HG03025 (cell line): ENCODE data around the gene RPS10.
"Not testable (repeated sequence)": the region's sequence is repeated elsewhere in the genome, so short reads cannot be mapped to it uniquely, and the experiment has no call there.

ENCODE experiments used
- ATAC-seq: cut with Tn5 transposase; IDR thresholded peaks from one replicate; pipeline ENCODE4 v1.9.1; 2021; ENCODE audit warnings: mild to moderate bottlenecking, moderate library complexity; ENCODE audit not compliant: unreplicated experiment, low FRiP score

Gene RPS10

DNA sequence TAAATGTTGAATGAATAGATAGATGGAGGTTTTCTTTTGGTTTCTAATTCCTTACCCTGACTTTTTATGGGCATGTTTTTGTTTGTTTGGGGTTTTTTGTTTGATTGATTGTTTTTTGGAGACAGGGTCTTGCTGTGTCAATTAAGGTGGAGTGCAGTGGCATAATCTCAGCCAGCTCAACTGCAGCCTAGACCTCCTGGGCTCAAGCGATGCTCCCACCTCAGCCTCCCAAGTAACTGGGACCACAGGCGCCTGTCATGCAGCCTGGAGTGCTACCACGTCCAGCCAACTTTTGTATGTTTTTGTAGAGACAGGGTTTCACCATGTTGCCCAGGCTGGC is 31.9 kb downstream of the RPS10 start:
- no peak for ATAC-seq

DNA sequence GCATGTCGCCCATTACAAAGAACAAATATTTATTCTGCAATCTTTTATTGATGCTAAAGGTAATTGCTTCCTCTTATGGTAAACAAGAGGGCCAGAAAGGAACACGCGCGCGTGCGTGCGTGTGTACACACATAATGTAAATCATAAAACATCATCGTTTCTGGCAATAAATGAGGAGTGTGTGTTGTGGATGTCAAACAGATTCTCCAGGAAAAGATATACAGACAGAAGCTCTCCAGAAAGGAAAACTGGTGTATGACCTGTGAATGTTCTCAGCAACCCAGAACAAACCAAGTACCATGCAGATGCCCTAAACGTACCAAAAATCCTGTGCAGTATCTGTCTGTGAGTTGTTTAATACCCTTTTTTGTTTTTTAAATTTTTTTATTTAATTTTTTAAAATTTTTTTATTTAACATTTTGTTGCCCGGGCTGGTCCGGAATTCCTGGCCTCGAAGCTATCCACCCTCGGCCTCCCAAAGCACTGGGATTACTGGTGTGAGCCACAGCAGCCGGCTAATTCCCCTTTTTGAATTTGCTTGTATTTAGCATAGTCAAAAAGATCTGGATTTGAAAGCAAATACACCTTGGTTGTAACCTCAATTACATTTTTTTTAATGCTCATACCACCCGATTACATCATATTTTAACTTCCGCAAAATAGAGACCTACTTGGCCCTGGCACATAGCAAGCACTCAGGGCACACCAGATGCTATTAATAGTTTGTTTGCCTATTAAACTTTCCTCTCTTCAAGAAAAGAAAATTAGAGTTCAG is 32.5 kb downstream of the RPS10 start:
- no peak for ATAC-seq

DNA sequence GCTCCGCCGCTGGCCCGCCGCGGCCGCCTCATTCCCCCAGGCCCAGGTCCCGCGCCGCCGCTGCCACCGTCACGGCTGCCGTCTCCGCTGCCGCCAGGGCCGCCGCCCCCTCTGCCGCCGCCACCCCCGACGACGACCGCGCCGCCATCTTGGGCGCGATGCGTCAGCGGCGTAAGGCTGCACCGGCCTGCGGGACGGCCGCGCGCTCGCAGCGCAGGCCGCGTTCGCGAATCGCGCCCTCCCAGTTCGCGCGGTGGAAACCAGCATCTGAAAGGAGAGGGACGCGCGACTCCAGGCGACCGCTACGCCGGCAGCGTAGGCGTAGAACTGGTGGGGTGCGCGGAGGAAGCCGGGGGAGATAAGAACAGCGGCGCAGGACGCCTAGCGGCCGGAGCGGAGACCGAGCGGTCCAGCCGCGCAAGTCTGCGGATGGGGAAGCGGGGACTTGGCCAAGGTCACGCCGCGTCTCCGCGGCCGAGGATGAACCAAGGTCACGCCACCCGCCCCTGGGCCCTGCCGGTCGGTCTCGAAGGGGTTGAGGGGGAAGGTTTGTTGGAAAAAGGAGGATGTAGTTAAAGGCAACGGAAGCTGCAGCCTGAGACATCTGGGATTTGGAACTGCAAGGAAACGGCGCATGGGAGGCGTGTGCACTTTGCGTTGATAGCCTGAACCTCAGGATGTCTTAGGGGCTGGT is 33.2 kb downstream of the RPS10 start, which contains the start of gene NUDT3:
NUDT3 (minus strand) TSS at position 173 of the 694 bp plus-strand sequence. CDS start 307 bp downstream, outside the sequence.
- peak; percentile 76 for ATAC-seq

DNA sequence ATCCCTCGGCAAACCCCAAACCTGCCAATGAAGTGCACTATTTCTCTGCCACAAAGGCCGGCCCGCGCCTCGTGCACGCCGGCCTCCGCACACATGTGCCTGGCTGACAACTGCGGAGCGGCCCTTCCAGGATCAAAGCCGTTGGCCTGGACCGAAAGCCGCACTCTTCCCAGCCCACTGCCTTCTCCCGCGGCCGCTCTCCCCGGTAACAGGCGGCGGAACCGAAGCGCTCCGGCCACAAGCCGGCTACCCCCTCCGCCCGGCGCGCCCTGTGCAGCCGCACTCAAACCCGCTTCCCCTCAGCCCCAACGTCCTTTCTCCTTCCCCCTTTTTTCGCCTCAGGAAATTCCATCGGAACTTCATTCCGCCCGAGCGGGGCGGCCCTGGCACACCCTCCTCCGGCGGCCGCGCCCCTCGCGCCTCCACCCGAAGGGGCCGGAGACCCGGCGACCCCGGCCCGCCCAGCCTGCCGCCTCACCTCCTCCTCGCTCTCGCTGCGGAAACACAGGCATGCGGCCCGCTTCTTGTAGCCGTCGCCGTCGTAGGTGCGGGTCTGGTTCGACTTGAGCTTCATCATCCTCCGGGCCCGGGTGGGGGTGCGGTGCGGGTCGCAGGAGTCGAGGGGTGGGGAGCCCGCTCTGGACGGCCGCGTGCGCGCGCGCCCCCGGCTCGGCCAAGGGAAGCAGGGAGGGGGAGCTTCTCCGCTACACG is 33.9 kb downstream of the RPS10 start:
- ATAC-seq, result peak; percentile 50

DNA sequence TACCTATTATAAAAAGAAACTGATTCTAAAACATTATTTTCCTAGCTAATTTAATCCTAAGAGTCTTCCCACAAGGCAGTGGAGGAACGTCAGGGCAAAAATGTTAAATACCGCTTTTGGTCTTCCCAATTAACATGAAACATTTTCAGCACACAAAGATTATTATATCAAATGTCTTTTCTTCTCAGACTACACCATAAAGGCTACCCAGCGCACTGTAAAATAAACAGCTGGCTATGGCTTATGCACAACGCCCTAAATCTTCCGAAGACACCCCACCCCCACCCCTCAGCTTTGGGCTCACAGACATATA is 34.4 kb downstream of the RPS10 start:
- ATAC-seq, result no peak

DNA sequence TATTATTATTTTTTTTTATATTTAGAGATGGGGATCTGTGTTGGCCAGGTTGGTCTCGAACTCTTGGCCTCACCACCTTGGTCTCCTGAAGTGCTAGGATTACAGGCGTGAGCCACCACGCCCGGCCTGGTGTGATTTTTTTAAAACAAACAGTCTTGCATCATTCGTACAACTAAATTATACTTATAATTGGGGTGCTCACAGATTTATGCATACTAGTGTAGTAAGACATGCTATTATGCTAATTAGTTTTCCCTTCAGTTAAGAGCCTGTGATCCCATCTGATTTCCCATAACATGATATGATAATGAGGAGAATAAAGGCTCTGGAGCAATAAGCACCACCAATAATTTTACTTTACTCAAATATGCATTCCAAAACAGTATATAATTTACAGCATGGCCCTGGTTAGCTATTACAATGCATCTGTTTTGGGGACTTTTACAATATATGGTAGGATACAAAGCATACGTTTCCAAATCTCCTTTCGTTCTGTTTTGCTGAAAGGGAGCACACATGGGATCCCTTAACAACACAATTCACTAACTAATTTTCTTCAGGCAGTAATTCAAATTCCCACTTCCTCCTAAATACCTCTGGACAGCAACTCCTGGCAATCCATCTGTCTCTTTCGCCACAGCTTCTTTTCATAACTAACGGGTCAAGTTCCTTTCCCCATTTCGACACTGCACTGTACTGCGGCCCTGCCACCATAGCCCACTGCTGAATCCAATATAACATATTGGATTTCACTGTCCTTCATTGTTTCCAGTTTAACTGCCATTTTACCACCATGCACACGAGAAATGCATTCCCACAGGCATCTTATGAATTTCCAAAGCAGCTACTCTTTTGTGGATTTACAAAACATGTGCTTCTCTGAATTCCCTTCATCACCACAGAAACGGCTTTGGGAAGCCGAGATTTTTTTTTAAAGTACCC is 35.1 kb downstream of the RPS10 start:
- ATAC-seq, result no peak

DNA sequence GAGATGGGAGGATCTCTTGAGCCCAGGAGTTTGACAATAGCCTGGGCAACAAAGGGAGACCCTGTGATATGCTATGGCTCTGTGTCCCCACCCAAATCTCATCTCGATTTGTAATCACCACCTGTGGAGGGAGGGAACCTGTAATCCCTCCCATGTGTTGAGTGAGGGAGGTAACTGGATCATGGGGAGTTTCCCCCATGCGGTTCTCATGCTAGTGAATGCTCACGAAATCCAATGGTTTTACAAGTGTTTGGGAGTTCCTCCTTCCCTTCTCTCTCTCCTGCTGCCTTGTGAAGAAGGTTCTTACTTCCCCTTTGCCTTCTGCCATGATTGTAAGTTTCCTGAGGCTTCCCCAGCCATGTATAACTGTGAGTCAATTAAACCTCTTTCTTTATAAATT is 36.8 kb downstream of the RPS10 start:
- no peak for ATAC-seq

DNA sequence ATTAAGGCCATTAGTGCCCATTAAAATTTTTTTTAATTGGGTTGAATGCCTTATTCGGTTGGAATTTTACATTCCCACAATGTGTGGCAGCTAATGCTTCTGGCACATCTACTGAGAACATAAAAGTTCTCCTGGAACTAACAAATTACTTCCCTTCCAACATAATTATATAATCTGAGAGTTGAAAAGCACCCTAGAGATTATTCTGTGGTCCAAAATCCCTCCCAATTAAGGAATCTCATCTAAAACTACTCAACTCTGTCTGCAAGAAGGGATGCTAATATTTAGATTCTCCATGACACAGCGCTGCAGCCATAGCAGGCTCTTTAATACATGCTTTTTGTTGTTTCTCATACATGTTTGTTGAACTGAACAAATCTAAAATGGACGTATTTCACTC is 37.4 kb downstream of the RPS10 start:
- no peak for ATAC-seq

DNA sequence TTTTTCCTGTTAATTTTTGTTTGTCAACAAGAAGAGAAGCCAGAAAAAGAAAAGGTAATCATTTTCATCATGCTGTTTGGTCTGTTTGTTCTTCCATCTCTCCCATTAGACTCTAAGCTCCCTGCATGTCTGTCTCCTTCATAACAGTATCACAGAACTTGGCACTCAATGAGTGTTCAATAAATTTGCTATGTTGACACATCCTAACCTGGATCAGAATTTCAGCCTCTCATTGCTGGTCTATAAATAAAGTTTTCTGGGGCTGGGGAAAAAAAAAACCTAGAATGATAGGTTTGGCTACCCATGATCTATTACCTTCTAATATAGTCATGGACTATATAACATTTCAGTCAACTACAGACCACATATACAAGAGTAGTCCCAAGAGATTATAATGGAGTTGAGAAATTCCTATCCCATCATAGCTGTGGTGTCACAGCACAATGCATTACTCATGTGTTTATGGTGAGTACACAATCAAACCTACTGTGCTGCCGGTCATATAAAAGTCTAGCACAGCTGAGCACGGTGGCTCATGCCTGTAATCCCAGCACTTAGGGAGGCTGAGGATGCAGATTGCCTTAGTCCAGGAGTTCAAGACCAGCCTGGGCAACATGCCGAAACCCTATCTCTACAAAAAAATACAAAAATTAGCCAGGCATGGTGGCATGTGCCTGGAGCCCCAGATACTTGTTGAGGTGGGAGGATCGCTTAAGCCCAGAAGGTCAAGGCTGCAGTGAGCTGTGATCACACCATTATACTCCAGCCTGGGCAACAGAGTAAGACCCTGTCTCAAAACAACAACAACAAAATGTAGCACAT is 39.3 kb downstream of the RPS10 start:
- no peak for ATAC-seq

DNA sequence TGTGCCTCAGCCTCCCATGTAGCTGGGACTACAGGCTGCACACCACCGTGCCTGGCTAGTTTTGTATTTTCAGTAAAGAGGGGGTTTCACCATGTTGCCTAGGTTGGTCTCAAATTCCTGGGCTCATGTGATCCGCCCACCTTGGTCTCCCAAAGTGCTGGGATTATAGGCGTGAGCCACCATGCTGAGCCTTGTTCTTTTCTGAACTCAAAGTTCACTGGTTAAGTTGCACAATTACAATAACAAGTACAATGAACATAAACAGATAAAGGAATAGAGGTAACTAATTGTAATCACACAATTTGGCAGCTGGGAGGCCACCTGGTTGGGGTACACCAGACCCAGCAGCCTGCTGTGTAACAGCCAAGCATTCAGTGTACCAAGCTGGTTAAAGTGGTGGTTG is 40.1 kb downstream of the RPS10 start:
- ATAC-seq, result no peak

DNA sequence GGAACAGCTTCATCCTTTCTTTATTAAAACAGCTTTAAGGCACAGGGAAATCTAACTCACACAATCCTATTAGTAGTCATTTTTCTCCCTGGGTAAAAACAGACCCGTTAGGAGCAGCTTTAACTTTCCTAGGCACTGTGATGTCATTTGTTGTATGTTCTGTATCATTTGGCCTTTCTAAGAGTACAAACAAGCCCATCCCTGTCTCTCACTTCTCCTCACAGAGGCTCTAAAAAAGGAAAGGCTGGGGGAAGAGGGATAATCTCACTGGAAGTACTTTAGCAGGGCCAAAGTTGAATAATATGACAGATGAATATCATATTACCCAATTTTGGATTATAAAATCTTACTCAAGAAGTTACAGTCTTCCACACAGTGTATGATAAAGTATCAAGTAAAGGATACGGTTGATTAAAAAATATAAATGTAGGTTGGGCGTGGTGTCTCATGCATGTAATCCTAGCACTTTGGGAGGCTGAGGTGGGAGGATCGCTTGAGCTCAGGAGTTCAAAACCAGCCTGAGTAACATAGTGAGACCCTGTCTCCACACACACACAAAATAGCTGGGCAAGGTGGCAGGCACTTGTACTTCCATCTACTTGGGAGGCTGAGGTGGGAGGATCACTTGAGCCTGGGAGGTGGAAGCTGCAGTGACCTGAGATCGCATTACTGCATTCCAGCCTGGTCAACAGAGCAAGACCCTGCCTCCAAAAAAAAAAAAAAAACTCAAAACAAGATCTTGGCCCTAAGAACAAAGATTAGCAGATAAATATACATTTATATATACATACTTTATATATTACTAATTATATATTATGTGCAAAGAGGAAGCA is 41.3 kb downstream of the RPS10 start:
- no peak for ATAC-seq

DNA sequence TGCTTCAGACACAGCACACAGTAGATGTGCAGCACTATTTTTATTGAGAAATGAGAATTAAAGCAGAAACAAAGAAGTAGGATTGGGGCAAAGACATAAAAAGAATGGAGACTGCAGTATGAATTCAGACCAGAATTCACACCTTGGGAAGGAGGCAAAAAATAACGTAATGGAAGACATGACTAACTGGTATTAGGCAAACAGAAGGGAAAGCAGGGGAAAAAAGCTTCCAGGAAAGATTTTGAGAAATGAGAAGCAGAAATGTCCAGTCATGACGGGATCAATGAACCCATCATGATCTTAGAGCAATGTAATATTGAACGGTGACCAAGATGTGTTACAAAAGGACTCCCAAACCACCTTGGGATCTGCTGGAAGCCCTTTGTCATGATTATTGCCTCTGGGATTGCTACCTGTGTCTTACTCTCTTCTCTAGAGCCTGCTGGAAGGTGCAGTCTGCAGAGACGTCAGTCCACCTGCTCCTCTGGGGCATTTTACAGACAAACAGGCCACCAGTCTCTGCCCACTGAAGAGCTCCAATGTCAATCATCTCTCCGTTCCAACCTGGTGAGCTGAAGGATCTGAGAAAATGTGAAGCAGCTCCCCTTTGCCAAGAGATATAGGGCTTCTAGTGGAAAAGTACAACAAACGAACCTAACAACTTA is 42.1 kb downstream of the RPS10 start:
- ATAC-seq, result no peak

DNA sequence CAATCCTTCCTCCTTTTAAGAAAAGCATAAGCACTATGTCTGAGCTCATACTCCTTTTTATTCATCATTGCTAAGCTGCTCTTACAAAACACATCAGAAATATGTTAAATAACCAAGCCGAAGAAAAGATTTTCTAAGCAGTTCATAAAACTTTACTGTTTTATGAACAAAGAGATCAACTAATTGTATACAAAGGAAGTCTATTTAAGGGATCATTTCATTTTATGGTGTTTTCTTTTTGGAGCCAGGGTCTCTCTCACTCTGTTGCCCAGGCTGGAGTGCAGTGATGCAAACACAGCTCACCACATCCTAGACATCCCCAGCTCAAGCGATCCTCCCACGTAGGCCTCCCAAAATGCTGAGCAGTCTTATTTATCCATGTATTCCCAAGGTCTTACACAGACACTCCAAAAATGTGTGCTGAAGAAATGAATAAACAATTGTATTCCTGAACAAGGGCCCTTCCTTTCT is 42.7 kb downstream of the RPS10 start:
- no peak for ATAC-seq

DNA sequence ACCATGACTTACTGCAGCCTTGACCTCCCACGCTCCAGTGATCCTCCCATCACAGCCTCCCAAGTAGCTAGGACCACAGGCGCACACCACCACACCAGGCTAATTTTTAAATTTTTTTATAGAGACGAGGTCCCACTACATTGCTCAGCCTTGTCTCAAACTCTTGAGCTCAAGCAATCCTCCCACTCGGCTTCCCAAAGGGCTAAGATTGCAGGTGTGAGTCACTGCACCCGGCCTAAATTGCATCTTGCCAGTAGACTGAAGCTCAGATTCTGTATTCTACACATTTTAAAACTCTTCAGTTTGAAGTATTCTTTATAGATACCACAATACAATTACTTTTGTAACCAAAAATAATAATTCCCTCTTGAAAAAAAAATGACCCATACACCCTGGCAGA is 44.8 kb downstream of the RPS10 start:
- ATAC-seq, result no peak

DNA sequence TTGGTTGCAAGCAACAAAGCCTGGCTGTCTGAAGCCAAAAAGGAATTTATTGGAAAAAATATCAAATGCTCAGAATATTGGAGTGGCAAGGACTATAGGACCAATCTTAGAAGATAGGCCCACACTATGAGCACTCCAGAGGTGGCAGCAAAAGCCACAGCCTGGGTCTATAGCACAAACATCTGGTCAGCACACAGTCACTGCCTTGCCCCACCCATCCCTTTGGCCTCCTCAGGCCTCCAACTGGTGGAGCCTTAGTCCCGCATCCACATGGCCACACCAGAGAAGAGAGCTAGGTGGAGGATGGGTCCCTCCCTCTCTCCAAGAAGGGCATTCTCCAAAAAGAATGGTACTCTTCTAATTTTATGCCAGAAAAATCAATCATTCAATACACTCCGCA is 47.4 kb downstream of the RPS10 start:
- ATAC-seq, result no peak

DNA sequence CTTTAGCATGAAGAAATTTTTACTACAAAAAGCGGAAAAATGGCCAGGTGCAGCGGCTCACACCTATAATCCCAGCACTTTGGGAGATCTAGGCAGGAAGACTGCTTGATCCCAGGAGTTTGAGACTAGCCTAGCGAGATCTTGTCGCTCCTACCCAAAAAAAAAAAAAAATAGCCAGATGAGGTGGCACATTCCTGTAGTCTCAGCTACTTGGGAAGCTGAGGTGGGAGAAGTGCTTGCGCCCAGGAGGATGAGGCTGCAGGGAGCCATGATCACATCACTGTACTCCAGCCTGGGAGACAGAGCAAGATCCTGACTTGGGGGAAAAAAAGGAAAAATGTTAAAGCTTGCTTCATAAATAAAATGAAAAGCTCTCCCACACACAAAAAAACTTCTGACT is 47.9 kb downstream of the RPS10 start:
- no peak for ATAC-seq

DNA sequence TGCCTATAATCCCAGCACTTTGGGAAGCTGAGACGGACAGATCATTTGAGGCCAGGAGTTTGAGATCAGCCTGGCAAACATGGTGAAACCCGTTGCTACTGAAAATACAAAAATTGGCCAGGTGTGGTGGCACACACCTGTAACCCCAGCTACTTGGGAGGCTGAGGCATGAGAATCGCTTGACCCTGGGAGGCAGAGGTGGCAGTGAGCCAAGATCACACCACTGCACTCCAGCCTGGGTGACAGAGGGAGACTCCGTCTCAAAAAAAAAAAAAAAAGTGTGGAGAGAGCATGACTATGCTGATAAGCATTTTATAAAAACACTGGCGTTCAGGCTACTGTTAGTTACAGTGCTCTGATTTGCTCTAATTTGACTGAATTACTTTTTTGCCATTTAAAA is 48.3 kb downstream of the RPS10 start:
- ATAC-seq, result not testable (repeated sequence)

DNA sequence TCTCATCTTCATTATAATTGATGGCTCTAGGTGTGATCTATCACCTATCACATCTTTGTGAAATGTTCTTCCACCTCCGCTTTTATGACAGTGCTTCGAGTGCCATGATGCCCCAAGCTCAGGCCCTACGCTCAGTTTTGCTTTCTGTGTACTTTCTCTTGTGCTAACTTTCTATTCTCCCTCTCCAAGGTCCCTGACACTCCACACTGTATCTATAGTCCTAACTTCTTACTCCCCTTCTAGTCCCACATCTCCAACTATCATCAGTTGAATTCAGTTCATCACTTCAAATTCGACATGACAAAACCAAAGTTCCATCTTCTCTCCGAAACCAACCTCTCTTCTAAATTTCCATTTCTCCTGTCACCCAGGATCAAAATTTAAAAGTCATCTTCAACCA is 50.0 kb downstream of the RPS10 start:
- no peak for ATAC-seq
